ENCODE results near the gene DNAJC3. TPM values are rescaled to one million over a fixed set of nuclear protein-coding genes. Genes with fewer than 3 reads are reported as not detected.

DNAJC3 gene
- total and polyA plus RNA-seq, 2 of the 8 experiments (the other 6 are each of a cell fraction or from before 2014, with no cell fraction given), result 4.3 to 24.1 TPM

GRCh38 chr13:95749545-95749944, 72.6 kb downstream of the DNAJC3 start (continued):
- TF ChIP-seq CHD7 (IDR thresholded peaks at IDR 0.05; ENCODE audit: insufficient replicate concordance, low read length) (no peak), CTBP2 (IDR thresholded peaks at IDR 0.05; ENCODE audit: borderline replicate concordance, insufficient read depth, insufficient read length, low read length) (no peak), BCL11A (IDR thresholded peaks at IDR 0.05; ENCODE audit: low read depth in 2 of 2, low read length in 2 of 2) (no peak)
